GM18507 (cell line): ENCODE results near the gene GTSE1.

Experiments used
- DNase-seq: peaks from one replicate; pipeline ENCODE4 v3.0.0; 2011; ENCODE audit warnings: low read depth; ENCODE audit not compliant: insufficient read length; ENCODE audit errors: extremely low spot score
- FAIRE-seq: peaks from 2 replicates; lab custom pipeline; 2011; peaks lifted over from hg19 to GRCh38; lab: Jason Lieb, UNC

The GTSE1 gene

DNA sequence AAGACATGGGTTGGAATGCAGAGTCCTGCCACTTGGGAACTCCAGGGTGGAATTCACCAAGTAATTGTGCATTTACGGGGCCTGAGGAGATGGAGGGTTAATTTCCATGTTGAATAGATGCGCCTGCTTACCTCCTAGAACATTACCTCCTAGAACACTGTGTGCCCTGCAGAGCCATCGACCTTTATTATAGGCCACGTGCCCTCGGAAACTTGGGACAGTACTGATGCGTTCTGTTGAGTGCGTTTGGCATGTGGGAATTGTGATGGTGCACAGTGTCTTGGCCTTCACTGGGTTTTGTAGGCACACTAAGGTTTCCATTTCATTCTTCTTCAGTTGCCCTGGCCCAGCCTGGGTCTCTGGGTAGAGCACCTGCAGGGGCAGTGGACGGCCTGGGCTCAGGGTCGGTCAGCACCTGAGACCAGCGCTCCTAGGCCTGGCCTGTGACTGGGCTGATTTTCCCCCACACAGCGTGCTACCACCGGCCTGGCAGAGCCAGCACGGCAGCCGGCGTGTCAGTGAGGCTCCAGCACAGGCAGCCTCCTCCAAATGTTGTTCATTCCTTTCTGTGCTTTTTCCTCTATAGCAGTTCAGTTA is 51.5 kb downstream of the GTSE1 start:
- DNase-seq: no peak
- FAIRE-seq: no peak

DNA sequence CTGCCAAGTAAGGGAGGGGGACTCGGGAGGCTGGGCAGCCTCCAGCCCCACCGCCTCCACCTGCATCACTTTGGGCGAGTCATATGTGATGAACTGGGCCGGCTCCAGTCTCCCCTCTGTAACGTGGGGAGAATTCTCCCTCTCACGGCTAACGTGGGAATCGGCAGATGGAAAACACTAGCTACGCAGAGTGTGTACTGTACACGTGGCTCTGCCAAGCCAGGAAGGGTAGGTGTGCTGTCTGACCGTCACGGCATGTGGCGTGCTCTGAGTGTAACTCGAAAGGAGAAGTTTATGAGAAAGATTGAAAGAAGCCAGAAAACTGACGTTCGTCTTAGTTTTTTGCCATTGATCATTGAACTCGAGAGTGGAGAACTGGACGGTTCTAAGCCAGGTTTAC is 52.6 kb downstream of the GTSE1 start:
- FAIRE-seq (no peak), DNase-seq (no peak)

DNA sequence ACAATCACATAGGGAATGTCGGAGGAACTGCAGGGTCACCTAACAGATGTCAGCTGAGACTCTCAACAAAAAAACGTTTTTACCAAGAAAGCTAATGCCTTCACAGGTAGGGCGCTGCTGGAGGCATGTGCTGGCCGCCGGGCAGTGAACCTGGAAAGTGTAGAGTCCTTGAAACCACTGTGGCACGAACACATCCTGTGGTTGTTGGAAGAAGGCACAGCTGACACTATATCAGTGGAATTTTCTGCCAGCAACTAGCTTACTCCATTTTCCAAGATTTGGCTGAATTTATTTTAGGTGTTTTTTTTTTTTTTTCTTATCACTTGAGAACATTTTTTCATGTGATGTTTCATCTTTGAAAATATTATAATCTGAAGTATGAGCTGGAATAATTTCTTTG is 53.0 kb downstream of the GTSE1 start:
- DNase-seq: no peak
- no peak for FAIRE-seq

DNA sequence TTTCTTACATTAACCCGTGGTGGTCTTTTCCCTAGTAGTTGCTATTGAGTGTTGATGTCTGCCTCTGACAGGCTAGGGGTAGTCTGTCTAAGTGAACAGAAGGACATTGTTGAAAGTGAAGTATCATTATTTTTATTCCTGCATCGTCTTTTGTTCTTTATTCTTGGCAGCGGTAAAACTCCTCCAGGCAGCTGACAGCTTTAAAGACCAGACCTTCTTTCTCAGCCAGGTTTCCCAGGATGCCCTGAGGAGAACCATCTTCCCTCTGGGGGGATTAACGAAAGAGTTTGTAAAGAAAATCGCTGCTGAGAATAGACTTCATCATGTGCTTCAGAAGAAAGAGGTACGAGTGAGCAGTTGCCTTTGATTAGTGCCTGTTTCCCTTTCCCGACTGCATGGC is 53.5 kb downstream of the GTSE1 start:
- FAIRE-seq (no peak), DNase-seq (no peak)

DNA sequence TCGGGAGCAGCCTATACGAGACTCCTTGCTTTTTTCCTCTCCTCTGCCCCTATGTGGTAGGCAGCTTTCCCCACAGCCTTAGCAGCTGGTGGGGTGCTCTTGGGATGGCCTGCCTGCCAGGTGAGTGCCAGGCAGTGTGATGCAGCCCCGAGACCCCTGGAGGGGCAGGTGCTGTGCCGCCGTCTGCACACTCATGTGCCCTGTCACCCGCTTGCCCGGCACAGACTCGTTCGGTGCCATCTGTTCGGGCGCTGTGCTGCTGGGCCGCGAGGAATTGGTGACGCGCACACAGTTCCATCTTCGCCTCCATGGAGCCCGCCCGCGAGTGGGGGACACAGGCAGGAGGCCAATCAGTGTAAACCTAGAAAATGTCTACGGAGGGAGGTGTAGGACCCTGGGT is 54.0 kb downstream of the GTSE1 start:
- FAIRE-seq: no peak
- no peak for DNase-seq

DNA sequence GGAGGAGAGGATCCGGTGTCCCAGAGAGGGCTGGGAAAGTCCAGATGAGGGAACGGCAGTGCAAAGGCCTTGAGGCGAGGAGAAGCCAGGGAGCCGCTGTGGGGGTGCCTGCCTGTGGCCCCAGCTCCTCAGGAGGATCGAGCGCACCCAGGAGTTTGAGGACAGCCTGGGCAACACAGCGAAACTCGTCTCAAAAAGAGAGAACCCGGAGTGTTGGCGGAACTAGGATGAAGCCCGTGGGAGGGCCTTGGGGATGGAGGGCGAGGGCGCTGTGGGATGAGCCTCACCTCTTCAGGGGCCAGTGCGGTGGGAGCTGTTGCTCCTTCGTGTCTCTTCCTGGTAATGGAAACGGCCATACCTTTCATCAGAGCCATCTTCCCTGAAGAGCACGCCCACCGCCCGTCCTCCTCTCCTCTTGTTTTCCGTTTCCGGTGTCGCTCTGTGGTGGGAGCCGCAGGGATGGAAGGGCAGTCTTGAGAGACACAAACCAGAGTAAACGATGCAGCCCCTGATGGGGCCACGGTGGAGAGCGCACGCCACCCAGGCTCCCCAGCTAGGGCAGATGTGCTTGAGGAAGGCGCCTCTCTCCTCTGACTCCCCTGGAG is 54.6 kb downstream of the GTSE1 start:
- DNase-seq (no peak), FAIRE-seq (no peak)

DNA sequence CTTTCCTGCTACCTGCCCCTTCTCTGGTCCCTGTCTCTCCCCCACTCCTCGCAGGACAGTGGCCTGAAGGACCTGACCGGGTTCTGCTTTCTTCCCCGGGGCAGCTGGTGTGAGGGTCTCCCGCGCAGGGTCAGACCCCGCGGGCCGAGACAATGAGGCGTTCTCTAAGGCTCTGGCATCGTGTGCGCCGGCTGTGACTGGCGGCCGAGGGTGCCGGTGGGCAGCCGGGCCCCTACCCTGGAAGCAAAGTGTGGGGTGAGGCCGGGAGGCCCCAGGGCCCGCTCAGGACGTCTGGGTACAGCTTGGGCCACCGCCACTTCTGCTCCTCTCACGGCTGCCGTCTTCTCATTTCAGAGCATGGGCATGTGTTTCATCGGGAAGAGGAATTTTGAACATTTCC is 55.1 kb downstream of the GTSE1 start:
- DNase-seq (no peak), FAIRE-seq (no peak)

DNA sequence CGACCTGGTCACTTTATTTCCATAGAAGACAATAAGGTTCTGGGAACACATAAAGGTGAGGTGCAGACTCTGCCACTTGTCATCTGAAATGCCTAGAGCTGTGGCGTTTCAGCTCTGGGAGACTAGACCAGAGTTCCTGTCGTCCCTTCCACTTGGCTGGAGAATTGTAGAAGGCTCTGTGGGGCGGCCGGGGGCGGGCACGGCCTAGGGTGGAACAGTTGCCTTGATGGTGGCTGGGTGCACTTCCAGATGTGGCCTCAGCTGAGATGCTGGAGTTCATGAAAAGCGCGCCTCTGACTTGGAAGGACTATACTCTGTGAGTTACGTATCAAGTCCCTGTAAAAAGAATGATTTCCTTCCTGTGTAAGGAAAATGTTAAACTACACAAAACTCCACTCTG is 55.6 kb downstream of the GTSE1 start:
- FAIRE-seq (no peak), DNase-seq (no peak)

DNA sequence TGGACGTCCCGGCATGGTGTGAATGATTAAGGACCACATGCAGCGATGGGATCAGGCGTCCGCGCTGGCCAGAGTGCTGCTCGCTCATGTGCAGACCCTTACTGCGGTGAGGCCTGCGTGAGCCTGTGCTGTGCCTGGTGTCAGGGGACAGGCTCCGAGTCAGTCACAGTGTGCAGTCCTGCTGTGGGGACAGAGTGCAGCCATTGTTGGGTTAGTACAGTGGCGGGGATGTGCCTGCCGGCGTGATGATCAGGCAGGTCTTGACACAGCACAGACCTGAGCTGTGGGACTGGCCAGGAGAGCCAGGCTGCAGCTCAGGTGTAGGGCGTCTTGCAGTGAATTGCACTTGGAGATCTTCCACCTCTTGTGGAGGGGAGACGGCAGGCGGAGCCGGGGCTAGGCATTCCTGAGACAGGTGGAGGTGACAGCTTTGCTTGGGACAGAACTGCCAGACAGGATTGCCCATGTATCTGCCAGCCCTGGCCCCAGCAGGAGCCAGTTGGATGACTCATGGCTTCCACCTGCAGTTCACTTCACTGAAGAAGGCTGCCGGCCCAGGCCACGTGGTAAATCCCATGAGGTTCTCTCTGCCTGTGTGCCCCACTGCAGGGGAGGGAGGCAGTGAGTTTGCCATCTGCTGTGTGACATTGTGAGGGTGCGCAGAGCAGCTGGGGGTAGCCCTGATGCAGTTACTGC is 56.2 kb downstream of the GTSE1 start:
- DNase-seq (no peak), FAIRE-seq (no peak)

DNA sequence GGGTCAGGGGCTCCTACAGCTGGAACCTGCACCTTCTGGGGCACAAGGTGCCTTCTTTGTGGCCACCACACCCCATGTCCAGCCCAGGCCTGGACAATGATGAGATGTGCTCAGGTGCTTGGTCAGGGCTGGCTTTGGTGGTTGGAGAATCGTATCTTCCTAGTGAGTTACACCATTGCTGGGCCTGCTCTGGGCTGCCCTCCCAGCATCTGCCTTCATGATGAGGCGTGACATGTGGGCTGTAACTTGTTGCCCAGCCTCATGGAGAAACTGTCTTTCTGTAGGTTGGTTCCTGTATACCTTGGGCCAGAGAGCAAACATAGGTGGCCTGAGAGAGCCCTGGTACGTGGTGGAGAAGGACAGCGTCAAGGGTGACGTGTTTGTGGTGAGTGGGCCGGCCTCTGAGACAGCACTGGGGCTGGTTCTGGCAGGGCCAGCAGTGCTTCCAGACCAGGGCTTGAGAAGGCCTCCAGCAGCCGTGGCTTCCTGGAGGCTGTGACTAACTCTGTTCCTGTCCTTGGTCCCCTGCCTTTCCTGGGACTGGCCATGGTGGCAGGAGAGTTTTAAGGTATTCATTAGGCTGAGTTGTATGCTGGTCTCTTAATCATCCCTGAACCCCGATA is 56.9 kb downstream of the GTSE1 start:
- FAIRE-seq (no peak), DNase-seq (no peak)

DNA sequence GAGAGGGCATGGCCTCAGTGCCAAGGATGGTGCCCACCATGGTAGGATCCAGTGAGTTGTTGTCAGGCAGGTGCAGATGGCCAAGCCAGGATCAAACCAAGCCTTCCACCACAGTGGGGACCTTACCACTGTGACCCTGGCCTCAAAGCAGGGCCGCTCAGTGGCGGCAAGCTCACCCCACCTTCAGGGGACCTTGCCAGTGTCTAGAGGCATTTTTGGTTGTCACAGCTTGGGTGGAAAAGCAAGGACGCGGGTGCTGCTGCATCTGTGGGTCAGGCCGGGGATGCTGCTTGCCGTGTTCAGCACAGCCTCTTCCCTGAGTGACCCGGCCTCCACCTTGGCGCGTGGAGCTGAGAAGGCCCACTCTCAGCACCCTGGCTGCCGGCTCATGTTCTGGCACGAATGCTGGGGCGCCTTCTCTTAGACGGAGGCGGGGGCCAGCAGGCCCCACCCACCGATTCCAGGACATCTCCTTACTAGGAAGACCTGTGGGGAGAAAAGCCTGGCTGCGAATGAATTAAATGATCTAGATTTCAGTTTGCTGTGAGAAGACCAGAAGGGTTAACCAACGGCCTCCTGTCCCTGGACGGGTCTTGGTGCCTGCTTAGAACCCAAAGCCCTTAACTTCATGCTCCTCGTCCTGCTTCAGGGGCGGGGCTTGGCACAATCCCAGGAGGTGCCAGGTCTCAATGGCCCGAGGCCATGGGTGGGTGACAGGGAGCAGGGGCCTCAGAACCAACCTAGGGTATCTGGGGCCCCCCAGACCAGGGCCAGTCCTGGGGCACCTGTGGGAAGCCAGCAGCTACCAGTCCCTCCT is 57.7 kb downstream of the GTSE1 start:
- DNase-seq: no peak
- no peak for FAIRE-seq

DNA sequence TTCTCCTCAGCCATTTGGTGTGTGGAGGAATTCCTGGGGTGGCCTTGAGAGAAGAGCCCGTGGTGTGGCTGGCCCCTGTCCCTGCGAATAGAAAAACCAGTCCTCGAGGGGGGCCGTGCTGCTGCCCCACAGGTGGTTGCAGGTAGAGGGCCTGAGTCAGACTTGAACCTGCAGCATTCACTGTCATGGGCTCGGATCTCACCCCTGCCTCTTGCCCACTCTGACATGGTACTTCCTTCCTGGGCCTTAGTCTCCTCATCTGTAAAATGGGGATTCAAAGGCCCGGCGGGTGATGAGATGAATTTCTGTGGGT is 58.3 kb downstream of the GTSE1 start:
- FAIRE-seq (no peak), DNase-seq (no peak)

DNA sequence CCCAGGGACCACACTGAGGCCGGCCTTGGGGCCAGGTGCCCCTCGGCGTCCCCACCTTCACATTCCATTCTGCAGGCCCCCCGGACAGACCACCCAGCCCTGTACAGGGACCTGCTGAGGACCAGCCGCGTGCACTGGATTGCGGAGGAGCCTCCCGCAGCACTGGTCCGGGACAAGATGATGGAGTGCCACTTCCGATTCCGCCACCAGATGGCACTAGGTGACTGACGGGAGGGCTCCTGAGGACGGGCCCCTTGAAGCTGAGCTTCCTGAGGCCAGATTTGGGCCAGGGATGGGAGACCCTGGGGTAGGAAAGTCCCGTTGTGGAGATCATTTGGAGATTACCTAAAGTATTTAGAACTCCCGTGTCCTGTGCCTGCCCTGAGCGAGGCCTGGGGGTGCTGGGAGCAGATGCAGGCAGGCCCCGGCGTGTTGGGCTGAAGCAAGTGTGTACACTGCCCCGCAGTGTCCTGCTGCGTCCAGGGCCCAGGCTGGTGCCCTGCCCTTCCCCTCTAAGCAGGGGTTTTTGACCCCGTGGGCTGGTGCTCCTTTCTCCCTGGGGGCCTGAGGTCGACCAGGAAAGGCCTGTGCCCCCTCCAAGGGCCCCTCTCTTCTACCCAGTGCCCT is 58.8 kb downstream of the GTSE1 start:
- FAIRE-seq: peak; percentile 42
- peak; percentile 45 for DNase-seq

DNA sequence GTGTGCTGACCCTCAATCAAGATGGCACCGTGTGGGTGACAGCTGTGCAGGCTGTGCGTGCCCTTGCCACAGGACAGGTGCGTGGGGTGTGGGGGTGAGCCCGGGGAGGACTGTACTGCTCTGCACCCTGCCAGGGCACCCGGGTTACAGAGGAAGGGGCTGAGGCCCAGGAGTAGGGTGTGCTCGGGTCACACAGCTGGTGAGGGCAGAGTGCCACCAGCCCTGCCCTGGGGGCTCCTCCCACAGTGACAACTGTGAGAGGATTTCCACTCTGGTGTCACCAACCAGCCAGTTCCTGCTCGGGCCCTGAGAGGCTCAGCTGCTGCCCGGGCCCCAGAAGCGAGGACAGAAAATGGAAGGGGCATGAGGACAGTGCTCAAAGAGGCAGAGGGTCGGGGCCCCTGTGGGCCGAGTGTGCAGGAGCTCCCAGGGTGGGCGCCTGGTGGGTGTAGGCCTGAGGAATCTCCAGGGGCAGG is 59.4 kb downstream of the GTSE1 start:
- no peak for DNase-seq
- no peak for FAIRE-seq

DNA sequence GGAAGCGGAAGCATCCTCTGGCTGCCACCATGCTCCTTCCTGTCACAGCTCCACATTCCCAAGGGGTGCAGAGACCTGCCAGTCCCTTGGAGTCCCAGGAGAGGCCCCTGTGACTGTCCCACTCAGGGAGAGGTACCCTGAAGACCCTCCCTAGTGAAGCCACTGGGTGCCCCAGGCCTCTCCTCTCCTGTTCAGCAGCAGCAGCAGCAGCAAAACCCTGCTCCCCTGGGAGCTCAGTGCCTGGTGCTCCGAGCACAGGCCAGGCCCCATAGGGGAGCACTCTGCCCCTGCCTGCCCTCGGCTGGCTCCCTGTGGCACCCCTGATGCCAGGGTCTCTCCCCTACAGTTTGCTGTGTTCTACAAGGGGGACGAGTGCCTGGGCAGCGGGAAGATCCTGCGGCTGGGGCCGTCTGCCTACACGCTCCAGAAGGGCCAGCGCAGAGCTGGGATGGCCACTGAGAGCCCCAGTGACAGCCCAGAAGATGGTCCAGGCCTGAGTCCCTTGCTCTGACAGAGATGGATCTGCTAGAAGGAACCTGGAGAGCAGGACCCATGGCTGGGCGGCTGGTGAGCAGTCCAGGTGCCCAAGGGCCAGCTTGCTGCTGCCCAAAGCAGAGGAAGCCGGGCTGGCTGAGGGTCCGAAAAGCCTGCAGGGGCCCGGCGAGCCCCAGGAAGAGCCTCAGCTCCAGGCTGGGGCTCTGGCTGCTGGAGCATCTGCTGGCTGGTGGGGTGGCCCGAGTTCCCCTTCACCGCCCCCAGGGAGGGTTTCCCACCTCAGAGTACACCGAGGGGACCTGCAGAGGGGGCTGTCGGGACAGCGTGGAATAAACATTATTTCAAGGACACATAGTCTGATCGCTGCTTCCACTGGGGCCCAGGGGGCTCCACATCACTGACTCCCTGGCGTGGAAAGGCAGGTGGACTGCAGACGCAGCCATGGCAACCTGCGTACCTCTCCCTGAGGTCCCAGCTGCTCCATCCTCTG is 60.1 kb downstream of the GTSE1 start:
- DNase-seq (no peak), FAIRE-seq (no peak)

DNA sequence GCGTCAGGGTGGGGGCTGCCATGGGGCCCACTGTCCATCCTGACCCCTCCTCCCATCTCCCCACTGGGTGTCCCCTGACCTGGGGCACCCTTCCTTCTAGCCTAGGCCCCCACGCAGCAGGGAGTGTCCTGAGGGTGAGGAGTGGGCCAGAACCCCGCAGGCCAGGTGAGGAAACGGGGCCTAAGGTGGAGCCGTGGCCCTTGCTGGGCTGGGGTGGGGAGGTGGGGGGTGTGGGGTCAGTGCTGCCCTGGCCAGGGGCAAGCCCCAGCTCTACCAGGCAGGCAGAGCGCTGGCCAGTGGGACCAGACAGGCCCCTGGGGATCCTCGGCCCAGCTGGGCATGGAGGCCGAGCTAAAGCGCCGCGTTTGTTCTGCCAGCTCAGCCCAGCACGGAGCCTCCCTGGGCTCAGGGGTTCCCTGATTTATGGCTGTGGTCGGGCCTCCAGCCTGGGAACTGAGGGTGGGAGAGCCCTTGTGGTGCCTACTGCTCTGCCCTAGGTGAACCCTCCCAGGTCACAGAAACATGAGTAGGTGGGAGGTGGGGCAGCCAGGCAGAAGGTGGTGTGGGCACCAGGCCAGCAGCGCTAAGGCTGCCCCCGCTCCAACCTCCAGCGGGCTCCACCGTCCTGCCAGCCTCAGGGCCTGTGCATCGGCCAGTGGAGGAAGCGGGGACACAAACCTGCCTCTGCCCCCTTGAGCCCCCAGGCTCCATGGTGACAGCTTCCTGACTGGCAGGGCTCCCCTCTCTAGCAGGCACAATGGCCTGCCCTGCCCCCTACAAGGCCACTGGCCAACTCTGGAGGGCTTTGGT is 61.2 kb downstream of the GTSE1 start:
- FAIRE-seq: no peak
- DNase-seq: no peak

DNA sequence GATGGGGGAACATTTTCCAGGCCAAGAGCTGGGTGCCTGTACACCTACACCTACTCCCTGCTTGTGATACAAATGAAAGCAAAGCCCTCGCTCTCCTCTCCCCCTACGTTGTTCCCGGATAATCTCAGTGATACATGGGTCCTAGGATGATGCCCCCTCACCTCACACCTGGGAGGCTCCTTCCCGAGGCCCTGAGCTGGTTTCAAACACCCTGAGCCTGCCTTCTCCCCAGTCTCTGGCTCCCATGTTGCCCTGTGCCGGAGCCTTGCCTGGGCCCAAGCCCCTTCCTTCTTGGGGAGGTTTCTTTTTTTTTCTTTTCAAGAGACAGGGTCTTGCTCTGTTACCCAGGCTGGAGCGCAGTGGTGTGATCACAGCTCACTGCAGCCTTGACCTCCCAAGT is 62.1 kb downstream of the GTSE1 start:
- DNase-seq: no peak
- FAIRE-seq: no peak

DNA sequence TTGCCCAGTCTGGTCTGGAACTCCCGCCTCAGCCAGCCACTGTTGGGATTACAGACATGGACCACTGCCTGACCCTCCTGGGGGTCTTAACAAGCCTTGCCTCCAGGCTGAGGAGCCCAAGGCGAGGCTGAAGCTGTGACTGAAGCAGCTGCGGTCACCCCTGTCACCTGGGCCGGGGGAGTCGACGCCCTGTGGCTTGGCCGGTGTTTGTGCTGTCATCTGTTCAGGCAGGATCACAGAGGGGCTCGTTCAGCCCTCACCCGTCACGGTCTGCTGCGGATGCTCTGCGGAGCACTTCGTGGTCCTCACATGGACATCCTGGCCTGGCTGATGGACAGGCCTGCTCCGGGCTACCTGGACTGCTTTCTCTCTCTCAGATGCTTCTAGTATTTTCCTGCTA is 62.7 kb downstream of the GTSE1 start:
- FAIRE-seq (no peak), DNase-seq (no peak)
